ENCODE measurements around the gene CRACR2B. TPM values are rescaled to one million over a fixed set of nuclear protein-coding genes. Genes with fewer than 3 reads are reported as not detected.

Gene CRACR2B
- total RNA-seq, 1 experiment from 2014 or later, result 17.5 TPM

GRCh38 chr11:841981-842369 lies 14.3 kb downstream of the CRACR2B start:
- peak overlapping the region; percentile 78 for H3K4me3 ChIP-seq
- no peaks in the 10 kb centered on the region for H3K36me3 ChIP-seq (ENCODE audit: low read depth)
- peaks cover 20% of the 10 kb centered on the region for H3K79me2 ChIP-seq (ENCODE audit: low read depth)
- peak overlapping the region; percentile 83 for H3K4me2 ChIP-seq
- peaks cover 20% of the 10 kb centered on the region for H3K4me1 ChIP-seq (replicated peaks; ENCODE audit: insufficient read depth)
- POLR2A ChIA-PET (ENCODE audit: unreplicated experiment), result no interaction called here
- H3K9me2 ChIP-seq (ENCODE audit: insufficient read depth), result no peaks in the 10 kb centered on the region
- no peak overlapping the region for H2AFZ ChIP-seq
- no peak for DNase-seq
- H4K20me1 ChIP-seq (ENCODE audit: insufficient read depth), result peaks cover 18% of the 10 kb centered on the region
- BruUV-seq (replicated peaks), result TSS peak; percentile 66
- peak overlapping the region; percentile 19; the same call in 1 of the 2 replicates for H3K27ac ChIP-seq
- no peaks in the 10 kb centered on the region for H3K27me3 ChIP-seq (ENCODE audit: insufficient read depth, low read depth)
- TF ChIP-seq EZH2 (IDR thresholded peaks at IDR 0.05; ENCODE audit: low read depth), result no peak
- TF ChIP-seq CTCF (conservative IDR thresholded peaks at IDR 0.05), result no peak
- H3K9me3 ChIP-seq (ENCODE audit: insufficient read depth, low read depth), result no peaks in the 10 kb centered on the region
- CTCF ChIA-PET, result no interaction called here
- H3F3A ChIP-seq (ENCODE audit: insufficient read depth, low read depth), result peaks cover 16% of the 10 kb centered on the region; the same call in 1 of the 2 replicates
- intact Hi-C loops (cut with micrococcal nuclease; ENCODE audit: unreplicated experiment), result loop anchor here (2.0 to 5.0 kb wide), 2 partner anchors 35 to 209 kb away; partner anchors contain the start of genes PIDD1 and RPLP2

GRCh38 chr11:842370-843002 lies 14.8 kb downstream of the CRACR2B start, which contains the start of the genes POLR2L and TSPAN4:
Gene POLR2L, minus strand, starts transcription at chr11:842529. Its CDS starts 21 bp downstream, at chr11:842508.
Gene TSPAN4, plus strand, starts transcription at chr11:842852. Its CDS starts 7,453 bp downstream, at chr11:850305.
- TF ChIP-seq EZH2 (IDR thresholded peaks at IDR 0.05; ENCODE audit: low read depth) (no peak), CTCF (conservative IDR thresholded peaks at IDR 0.05) (no peak)
- Histone ChIP-seq H3K9me3 (ENCODE audit: insufficient read depth, low read depth) (no peaks in the 10 kb centered on the region), H2AFZ (no peak within 1 kb of the TSS), H3K79me2 (ENCODE audit: low read depth) (peaks cover 20% of the 10 kb centered on the region), H3K9me2 (ENCODE audit: insufficient read depth) (no peaks in the 10 kb centered on the region), H3K4me3 (peak within 1 kb of the TSS; percentile 78), H3K27ac (peak within 1 kb of the TSS; percentile 67), H4K20me1 (ENCODE audit: insufficient read depth) (peaks cover 18% of the 10 kb centered on the region), H3K4me1 (replicated peaks; ENCODE audit: insufficient read depth) (peaks cover 20% of the 10 kb centered on the region), H3K4me2 (peak within 1 kb of the TSS; percentile 83), H3K27me3 (ENCODE audit: insufficient read depth, low read depth) (no peaks in the 10 kb centered on the region), H3K36me3 (ENCODE audit: low read depth) (no peaks in the 10 kb centered on the region), H3F3A (ENCODE audit: insufficient read depth, low read depth) (peaks cover 16% of the 10 kb centered on the region; the same call in 1 of the 2 replicates)
- DNase-seq, result peak; percentile 59 to 73
- POLR2A ChIA-PET (ENCODE audit: unreplicated experiment), result interaction anchor here (0.6 kb wide), 1 partner anchor 8 kb away, joined by 5 read pairs; no protein-coding TSS in a partner anchor
- BruUV-seq (replicated peaks), result no TSS peak
- CTCF ChIA-PET, result interaction anchor here (0.7 kb wide), 1 partner anchor 65 kb away, joined by 3 read pairs; the partner anchor contains the start of gene GATD1
- intact Hi-C loops (cut with micrococcal nuclease; ENCODE audit: unreplicated experiment), result loop anchor here (2.0 to 5.0 kb wide), 2 partner anchors 35 to 208 kb away; partner anchors contain the start of genes PIDD1 and RPLP2

- no peaks in the 10 kb centered on the region for H3K36me3 ChIP-seq (ENCODE audit: low read depth)
- H3K9me3 ChIP-seq (ENCODE audit: insufficient read depth, low read depth), result no peaks in the 10 kb centered on the region
- H3K9me2 ChIP-seq (ENCODE audit: insufficient read depth), result no peaks in the 10 kb centered on the region
- H3K27me3 ChIP-seq (ENCODE audit: insufficient read depth, low read depth), result no peaks in the 10 kb centered on the region
- ChIA-PET POLR2A (ENCODE audit: unreplicated experiment) (interaction anchor here (0.6 to 1.4 kb wide), 2 partner anchors 8 kb away, joined by 5 read pairs; no protein-coding TSS in a partner anchor), CTCF (interaction anchor here (0.6 to 1.3 kb wide), 3 partner anchors 8 to 66 kb away, joined by 3 read pairs; partner anchors contain the start of gene GATD1)
- peak overlapping the region; percentile 83 for H3K4me2 ChIP-seq
- DNase-seq, result no peak
- TF ChIP-seq CTCF (conservative IDR thresholded peaks at IDR 0.05), result no peak
- no peak for TF ChIP-seq EZH2 (IDR thresholded peaks at IDR 0.05; ENCODE audit: low read depth)
- intact Hi-C loops (cut with micrococcal nuclease; ENCODE audit: unreplicated experiment), result loop anchor here (2.0 to 5.0 kb wide), 2 partner anchors 36 to 208 kb away; partner anchors contain the start of genes PIDD1 and RPLP2
- H4K20me1 ChIP-seq (ENCODE audit: insufficient read depth), result peaks cover 18% of the 10 kb centered on the region
- H3K79me2 ChIP-seq (ENCODE audit: low read depth), result peaks cover 20% of the 10 kb centered on the region
- H3K4me1 ChIP-seq (replicated peaks; ENCODE audit: insufficient read depth), result peaks cover 20% of the 10 kb centered on the region
- peaks cover 16% of the 10 kb centered on the region; the same call in 1 of the 2 replicates for H3F3A ChIP-seq (ENCODE audit: insufficient read depth, low read depth)
- no peak overlapping the region for H3K27ac ChIP-seq
- H3K4me3 ChIP-seq, result peak overlapping the region; percentile 78
- H2AFZ ChIP-seq, result no peak overlapping the region
- BruUV-seq (replicated peaks), result no TSS peak
These were observed 15.5 kb downstream of the CRACR2B start for GRCh38 chr11:843086-843734.
